GM12892 (cell line): ENCODE measurements around the gene ARFGAP1.
"Not testable (repeated sequence)": the region's sequence is repeated elsewhere in the genome, so short reads cannot be mapped to it uniquely, and the experiment has no call there.

ENCODE experiments used
- DNase-seq: peaks from one replicate; pipeline ENCODE4 v3.0.0; 2011; ENCODE audit not compliant: insufficient read length
- FAIRE-seq: peaks from 2 replicates; lab custom pipeline; 2011; peaks lifted over from hg19 to GRCh38; lab: Jason Lieb, UNC
- POLR2A ChIP-seq: IDR thresholded peaks from 2 replicates; pipeline ENCODE4 v1.6.1; 2011; ENCODE audit warnings: low read depth, low read length, control low read depth
- POLR2AphosphoS5 ChIP-seq: IDR thresholded peaks from 2 replicates; pipeline ENCODE4 v1.6.1; 2011; ENCODE audit warnings: low read depth, low read length, control low read depth
- TAF1 ChIP-seq: IDR thresholded peaks from 2 replicates; pipeline ENCODE4 v1.6.1; 2011; ENCODE audit warnings: low read depth, mild to moderate bottlenecking, control low read depth, low read length, borderline replicate concordance

ARFGAP1 gene

GRCh38 chr20:63330940-63331339, 58.3 kb downstream of the ARFGAP1 start:
- TF ChIP-seq POLR2AphosphoS5 = no peak
- TF ChIP-seq TAF1 = no peak
- TF ChIP-seq POLR2A = no peak
- FAIRE-seq (no peak), DNase-seq (no peak)

GRCh38 chr20:63331741-63332400, 59.3 kb downstream of the ARFGAP1 start:
- TF ChIP-seq POLR2A = no peak
- no peak for TF ChIP-seq POLR2AphosphoS5
- TF ChIP-seq TAF1 = no peak

GRCh38 chr20:63332488-63333240, 60.1 kb downstream of the ARFGAP1 start:
- no peak for DNase-seq
- TF ChIP-seq TAF1 = no peak
- no peak for TF ChIP-seq POLR2A
- no peak for TF ChIP-seq POLR2AphosphoS5
- FAIRE-seq = no peak

More at GRCh38 chr20:63331741-63332400, 59.3 kb downstream of the ARFGAP1 start:
- FAIRE-seq (no peak), DNase-seq (no peak)

- no peak for DNase-seq
- TF ChIP-seq POLR2A = no peak
- TF ChIP-seq POLR2AphosphoS5 = no peak
- TF ChIP-seq TAF1 = no peak
- FAIRE-seq = no peak
These were observed 60.7 kb downstream of the ARFGAP1 start for GRCh38 chr20:63333241-63333836.

GRCh38 chr20:63334356-63334755, 61.7 kb downstream of the ARFGAP1 start:
- DNase-seq = no peak
- no peak for FAIRE-seq

GRCh38 chr20:63335060-63335459, 62.4 kb downstream of the ARFGAP1 start:
- FAIRE-seq, DNase-seq: not testable (repeated sequence)

More at GRCh38 chr20:63334356-63334755, 61.7 kb downstream of the ARFGAP1 start:
- TF ChIP-seq TAF1 (no peak), POLR2AphosphoS5 (no peak), POLR2A (no peak)

- TF ChIP-seq TAF1 (no peak), POLR2A (no peak), POLR2AphosphoS5 (no peak)
- DNase-seq (no peak), FAIRE-seq (no peak)
These were observed 63.1 kb downstream of the ARFGAP1 start for GRCh38 chr20:63335711-63336110.

GRCh38 chr20:63336232-63336752, 63.7 kb downstream of the ARFGAP1 start:
- no peak for DNase-seq
- FAIRE-seq = no peak
- no peak for TF ChIP-seq TAF1
- TF ChIP-seq POLR2A = no peak

GRCh38 chr20:63337786-63338420, 65.3 kb downstream of the ARFGAP1 start:
- no peak for FAIRE-seq
- no peak for TF ChIP-seq POLR2A
- TF ChIP-seq TAF1 = no peak
- no peak for TF ChIP-seq POLR2AphosphoS5

More at GRCh38 chr20:63337786-63338420, 65.3 kb downstream of the ARFGAP1 start:
- no peak for DNase-seq
